Superior temporal gyrus (tissue), 1 donor: ENCODE data around the gene XPR1.

Source experiments
- DNase-seq: peaks from one replicate; pipeline ENCODE4 v3.0.0-alpha.2; 2016; ENCODE audit errors: extremely low spot score

XPR1 gene

DNA sequence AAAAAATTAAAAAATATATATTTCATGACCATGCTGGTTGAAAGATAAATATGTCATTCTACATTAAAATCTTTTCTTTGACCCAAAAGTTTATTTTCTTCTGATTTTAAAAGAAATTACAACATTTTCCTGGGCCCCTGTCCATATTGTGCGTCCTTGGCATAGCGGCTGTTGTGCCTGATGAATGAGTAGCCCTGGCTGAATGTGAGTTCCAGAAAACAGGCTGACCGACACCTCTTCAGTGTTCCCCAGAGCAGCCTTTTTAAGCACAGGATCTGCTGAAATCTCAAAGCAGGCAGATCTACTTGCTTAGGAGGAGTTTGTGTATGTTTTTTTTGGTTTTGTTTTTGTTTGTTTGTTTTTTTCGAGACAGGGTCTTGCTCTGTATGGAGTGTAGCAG, 300.6 kb downstream of the XPR1 start:
- DNase-seq = no peak

DNA sequence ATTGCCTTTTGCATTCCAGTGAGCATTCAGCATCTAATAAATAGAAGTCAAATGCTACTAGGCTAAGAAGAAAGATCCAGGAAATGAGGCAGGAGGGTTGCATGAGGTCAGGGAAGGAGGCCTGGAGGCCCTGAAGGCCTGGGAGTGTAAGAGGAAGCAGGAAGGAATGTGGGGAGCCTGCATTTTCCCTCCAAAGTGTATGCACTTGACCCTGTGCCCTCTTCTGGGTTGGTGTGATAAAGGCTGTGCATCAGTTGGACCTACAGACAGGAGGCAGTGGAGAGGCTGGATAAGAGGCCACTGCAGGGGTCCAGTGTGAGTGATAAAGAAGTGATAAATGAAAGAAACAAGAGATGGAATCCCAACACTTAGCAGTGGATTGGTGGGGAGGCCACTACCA, 301.3 kb downstream of the XPR1 start:
- DNase-seq = no peak

DNA sequence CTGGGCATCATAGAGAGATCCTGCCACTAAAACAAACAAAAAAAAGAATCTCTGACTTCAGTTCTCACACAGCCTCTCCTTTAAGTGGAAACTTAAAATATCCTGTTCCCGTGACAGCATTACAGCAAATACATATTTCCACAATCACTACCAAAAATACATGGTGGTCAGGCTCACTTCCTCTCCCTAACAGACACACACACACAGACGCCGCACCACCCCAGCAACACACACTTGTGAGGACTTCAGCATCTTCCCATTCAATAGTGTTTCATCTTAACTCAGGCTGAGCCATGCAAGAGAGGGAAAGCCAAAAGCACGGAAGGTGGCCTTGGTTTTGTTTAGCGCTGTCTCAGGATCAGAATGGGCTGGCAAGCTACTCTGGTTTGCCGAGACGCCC, 302.7 kb downstream of the XPR1 start:
- DNase-seq = no peak

DNA sequence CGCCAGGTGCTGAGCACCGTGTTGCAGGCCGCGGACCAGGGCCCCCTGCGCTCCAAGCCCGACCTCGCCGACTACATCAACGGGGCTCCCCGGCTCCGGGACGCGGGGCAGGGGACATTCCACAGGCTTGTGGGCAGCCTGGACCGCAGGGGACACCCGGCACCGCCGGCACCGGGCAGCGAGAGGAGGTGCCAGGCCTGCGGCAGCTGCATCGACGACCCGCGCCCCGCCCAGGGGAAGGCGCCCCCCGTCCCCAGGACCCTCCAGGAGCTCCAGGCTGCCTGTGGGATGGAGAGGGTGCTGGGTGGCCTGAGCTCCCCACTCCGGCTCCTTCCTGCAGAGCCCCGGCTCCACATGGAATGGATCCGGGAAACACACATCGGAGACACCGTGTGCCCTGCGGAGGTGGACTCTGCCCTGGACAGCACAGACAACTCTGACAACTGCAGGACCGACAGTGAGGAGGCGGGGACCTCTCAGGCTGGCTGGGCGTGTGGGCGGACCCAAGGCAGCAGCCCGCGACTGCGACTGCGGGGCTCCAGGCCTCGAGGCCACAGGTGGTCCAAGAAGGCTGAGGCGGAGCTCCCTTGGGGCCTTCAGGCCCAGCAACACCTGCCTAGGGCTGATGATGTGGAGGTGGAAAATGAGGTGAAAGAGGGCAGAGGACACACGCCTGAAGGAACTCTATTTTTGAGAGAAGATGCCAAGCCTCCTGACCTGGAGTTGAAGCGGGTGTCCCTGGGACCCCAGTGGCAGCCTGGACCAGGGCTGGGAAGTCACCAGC, 303.7 kb downstream of the XPR1 start:
- DNase-seq = no peak

DNA sequence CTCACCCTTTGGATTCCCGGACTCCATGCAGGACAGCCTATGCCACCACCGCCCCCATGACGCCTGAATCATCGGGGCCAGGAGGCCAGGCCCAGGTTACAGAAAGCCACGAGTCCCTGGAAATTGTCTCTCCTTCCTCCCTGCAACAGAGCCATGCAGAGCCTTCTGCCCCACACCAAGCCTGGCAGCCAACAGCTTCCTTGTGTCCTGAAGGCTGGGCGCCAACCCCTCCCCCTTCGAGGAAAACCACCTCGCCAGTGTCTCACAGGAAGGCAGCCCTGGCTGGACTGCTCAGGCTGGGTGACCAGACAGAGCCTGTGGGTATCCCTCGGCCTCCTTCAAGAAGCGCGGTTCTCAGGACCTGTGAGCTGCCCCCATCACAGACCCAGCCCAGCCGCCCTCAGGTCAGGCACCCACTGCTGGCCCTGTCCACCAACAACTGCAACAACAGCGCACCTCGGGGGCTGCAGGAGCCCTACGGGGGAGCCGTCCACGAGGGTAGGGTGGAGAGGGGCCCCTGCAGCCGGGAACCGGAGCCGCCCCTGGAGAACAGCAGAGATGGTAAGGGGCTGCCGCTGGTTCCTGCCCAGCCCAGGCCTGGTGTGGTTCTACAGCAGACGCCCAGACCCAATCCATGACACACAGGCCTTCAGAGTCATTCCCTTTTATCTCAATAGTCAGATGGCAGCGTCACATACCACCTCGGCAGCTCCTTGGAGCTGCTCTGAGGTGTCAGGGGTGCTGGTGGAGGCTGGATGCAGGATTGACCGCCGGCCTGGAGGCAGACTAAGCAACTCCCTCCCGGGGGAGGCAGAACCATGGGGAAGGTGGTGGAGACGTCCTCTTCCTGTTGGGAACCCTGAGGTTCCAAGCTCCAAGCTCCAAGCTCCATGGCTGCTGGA, 304.5 kb downstream of the XPR1 start:
- DNase-seq = no peak

DNA sequence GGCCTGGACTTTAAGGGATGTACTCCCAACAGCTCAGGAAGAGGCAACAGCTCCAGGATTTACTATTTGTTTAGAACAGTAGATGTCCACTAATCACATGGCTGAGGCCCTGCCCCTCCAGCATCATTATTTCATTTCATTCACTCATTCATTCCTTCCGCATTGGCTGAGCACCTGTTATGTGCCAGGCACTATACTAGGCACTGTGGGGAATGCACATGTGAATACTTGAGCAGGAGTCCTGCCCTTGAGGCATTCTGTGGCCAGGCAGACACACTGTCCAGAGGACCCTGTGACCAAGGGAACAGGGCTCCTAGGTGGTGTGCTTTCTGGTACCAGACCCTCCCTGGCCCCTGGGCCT, 305.2 kb downstream of the XPR1 start:
- no peak for DNase-seq

DNA sequence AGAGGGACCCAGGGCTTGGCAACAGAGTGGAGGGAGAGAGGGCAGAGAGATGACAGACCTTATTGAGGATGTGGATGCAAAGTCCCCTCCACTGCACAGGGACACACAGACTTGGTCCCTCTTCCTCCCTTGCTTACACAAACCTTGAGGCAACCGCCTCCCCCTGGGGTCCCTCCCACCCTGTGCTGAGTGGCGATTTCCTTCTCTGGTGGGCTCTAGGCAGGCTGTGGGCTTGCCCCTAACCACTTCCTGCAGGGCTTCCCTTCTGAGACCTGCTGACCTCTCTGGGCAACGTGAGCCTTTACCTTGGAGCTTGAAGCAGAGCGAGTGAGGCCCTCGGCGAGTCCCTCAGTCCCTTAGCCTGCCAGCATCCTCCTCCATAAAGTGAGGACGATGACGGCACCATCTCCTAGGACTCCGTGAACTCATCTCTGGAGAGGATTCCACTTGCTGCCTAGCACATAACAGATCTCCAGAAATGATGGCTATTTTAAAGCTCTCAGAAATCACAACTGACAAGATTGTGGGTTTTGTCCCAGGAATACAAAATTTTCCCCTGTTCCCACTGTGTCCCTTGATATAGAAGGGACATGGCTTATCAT, 305.9 kb downstream of the XPR1 start:
- DNase-seq = peak; percentile 56

DNA sequence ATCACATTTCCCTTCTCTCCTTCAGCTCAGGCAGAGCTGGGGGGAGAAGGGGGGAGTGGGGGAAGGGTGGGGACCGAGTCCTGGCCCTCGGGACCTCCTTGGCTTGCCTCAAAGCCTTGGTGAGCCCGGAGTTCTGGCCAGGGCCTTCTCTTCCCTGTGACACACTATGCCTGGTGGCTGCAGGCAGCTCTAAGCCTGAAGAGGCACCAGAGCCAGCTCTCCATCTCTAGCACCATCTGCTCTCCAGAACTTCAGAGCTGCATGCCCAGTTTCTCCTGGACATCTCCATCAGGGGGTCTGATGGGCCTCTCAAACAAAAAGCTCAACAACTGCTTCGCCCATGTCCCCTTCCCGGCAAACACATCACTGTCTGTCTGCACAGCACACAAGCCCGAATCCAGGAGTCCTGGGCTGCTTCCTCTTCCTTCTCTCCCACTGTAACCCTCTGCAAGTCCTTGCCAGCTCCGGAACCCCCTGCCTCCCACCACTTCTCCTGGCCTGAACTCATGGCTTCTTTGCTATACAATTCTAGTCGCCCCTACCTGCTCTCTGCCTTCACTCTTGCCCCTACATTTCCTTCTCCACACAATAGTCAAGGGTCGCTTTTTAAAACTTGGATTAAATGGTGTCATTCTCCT, 307.4 kb downstream of the XPR1 start:
- DNase-seq = no peak

DNA sequence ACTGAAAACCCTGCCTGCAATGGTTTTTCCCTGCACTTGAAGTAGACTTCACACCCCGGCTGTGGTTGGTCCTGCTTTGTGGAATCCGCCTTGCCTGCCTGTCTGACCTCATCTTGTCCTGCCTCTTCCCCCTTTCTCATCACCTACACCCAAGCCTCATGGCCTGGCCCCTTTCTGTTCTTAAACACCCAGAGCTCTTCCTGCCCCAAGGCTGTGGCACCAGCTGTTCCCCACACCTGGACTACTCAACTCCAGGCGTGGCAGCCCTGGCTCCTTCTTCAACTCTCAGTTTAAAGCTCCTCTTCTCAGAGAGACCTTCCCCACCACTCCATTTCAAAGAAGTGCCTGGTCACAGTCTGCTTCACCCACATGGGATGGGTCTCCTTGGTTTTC, 307.9 kb downstream of the XPR1 start:
- DNase-seq = no peak
